Right lobe of liver (tissue), 6 donors: ENCODE measurements around the gene CTNND2. TPM values are rescaled to one million over a fixed set of nuclear protein-coding genes. Genes with fewer than 3 reads are reported as not detected.

Experiments
- ATAC-seq, 4 donors: fragments of 200-7000 bp; cut with Tn5 transposase; one replicate each; pipeline ENCODE4 v1.9.1; 2020; ENCODE audit warnings: mild to moderate bottlenecking in 4 of 4, moderate library complexity in 4 of 4
- DNase-seq, 3 donors: peaks; one replicate each; pipeline ENCODE4 v3.0.0-alpha.2; 2020
- H3K27ac ChIP-seq, 3 donors: fragments of 200-600 bp; one replicate each; pipeline ENCODE4 v1.8.0; 2022
- H3K27me3 ChIP-seq, 2 donors: fragments of 200-600 bp; one replicate each; pipeline ENCODE4 v1.8.0; 2022
- H3K36me3 ChIP-seq, 4 donors: fragments of 200-600 bp; sonication (generic) in 1 of 4; one replicate each; pipeline versions ENCODE4 v1.5.1 to v1.8.0; 2017 to 2022; ENCODE audit warnings: control low read depth in 1 of 4
- H3K4me1 ChIP-seq, 4 donors: fragments of 200-600 bp; sonication (generic) in 1 of 4; one replicate each; pipeline versions ENCODE4 v1.5.1 to v1.8.0; 2017 to 2022; ENCODE audit warnings: control low read depth in 1 of 4
- H3K4me3 ChIP-seq, 3 donors: fragments of 200-600 bp; one replicate each; pipeline ENCODE4 v1.8.0; 2022
- H3K9me3 ChIP-seq, 4 donors: fragments of 200-600 bp; sonication (generic) in 1 of 4; one replicate each; pipeline versions ENCODE4 v1.5.1 to v1.8.0; 2017 to 2022; ENCODE audit warnings: control low read depth in 1 of 4
- CTCF ChIP-seq, 4 donors: fragments of 200-600 bp in 3 of 4; fragments of 450-650 bp in 1 of 4; IDR thresholded peaks; one replicate each; pipeline versions ENCODE4 v1.5.1 to v1.8.0; 2016 to 2022; ENCODE audit warnings: antibody characterized with exemption in 4 of 4, mild to moderate bottlenecking in 2 of 4
- POLR2A ChIP-seq: fragments of 450-650 bp; IDR thresholded peaks from one replicate; pipeline ENCODE4 v1.6.1; 2017; ENCODE audit warnings: antibody characterized with exemption, mild to moderate bottlenecking
- WGBS: methylation state at CpG from one replicate; pipeline ENCODE4 v1.1.6; 2018; ENCODE audit warnings: low coverage, low lambda C conversion rate; ENCODE audit not compliant: insufficient coverage; ENCODE audit errors: missing lambda C conversion rate; 5-methylcytosine and 5-hydroxymethylcytosine counted together
- intact Hi-C, 2 donors: fragments of 100-400 bp; cut with DNase I; formaldehyde crosslinking; loops; one replicate each; pipeline versions ENCODE4 v1.11.2 to v1.14.1; 2022
- total RNA-seq, 6 experiments: library from RNA; depleted of rRNA in 2 of 6; stranded (reverse); fragments of >200 nt in 2 of 6; fragmentation: NEBNext Ultra II Directional in 3 of 6; extraction: Animal tissue kit (Norgen Biotek cat#: 25700) in 3 of 6; gene quantifications; one replicate each; pipeline versions ENCODE4 v1.1.0 to v1.2.4, GENCODE V29; 2016 to 2023
- donor health status: DM: no; HTN: yes; CAD: no.
- donor health status: DM: no; HTN: no; CAD: no.
- donor health status: DM: no; HTN: no; CAD: no.
- donor health status: DM: no; HTN: yes; CAD: no.
- donor health status: DM: no; HTN: yes; CAD: no.

Gene CTNND2
- total RNA-seq, 6 experiments from 2014 or later, result 0.06 to 1.5 (median 1.1) TPM

- Histone ChIP-seq H3K27me3 (no peaks in the 10 kb centered on the region), H3K4me3 (no peak overlapping the region), H3K36me3 (no peaks in the 10 kb centered on the region), H3K27ac (no peak overlapping the region), H3K9me3 (no peaks in the 10 kb centered on the region), H3K4me1 (no peaks in the 10 kb centered on the region)
- no peak for ATAC-seq
- DNase-seq, result no peak
- WGBS, result 71% methylated on average over 3 of the region's 5 CpGs
- TF ChIP-seq POLR2A (no peak), CTCF (IDR thresholded peaks at IDR 0.05) (no peak)
- intact Hi-C loops, result no loop called here
Observed at GRCh38 chr5:10949856-10950630, 954.2 kb downstream of the CTNND2 start.

- DNase-seq (no peak), ATAC-seq (no peak)
- Histone ChIP-seq H3K9me3 (no peaks in the 10 kb centered on the region), H3K36me3 (no peaks in the 10 kb centered on the region), H3K4me3 (no peak overlapping the region), H3K27ac (no peak overlapping the region), H3K4me1 (no peaks in the 10 kb centered on the region), H3K27me3 (no peaks in the 10 kb centered on the region)
- no peak for TF ChIP-seq CTCF (IDR thresholded peaks at IDR 0.05)
- no peak for TF ChIP-seq POLR2A
- intact Hi-C loops, result no loop called here
- 46% methylated on average over 4 of the region's 4 CpGs for WGBS
Observed at GRCh38 chr5:10946050-10946449, 958.2 kb downstream of the CTNND2 start.

GRCh38 chr5:10941900-10942299 is 962.3 kb downstream of the CTNND2 start:
- 94% methylated on average over 3 of the region's 4 CpGs for WGBS
- Histone ChIP-seq H3K9me3 (no peaks in the 10 kb centered on the region), H3K4me3 (no peak overlapping the region), H3K27ac (no peak overlapping the region), H3K4me1 (no peaks in the 10 kb centered on the region), H3K36me3 (no peaks in the 10 kb centered on the region), H3K27me3 (no peaks in the 10 kb centered on the region)
- TF ChIP-seq CTCF (IDR thresholded peaks at IDR 0.05) (no peak), POLR2A (no peak)
- intact Hi-C loops, result no loop called here
- DNase-seq, result no peak
- no peak for ATAC-seq

GRCh38 chr5:10936081-10936855 is 968.0 kb downstream of the CTNND2 start:
- Histone ChIP-seq H3K4me1 (no peaks in the 10 kb centered on the region), H3K27me3 (no peaks in the 10 kb centered on the region), H3K27ac (no peak overlapping the region), H3K36me3 (no peaks in the 10 kb centered on the region), H3K9me3 (no peaks in the 10 kb centered on the region), H3K4me3 (no peak overlapping the region)
- ATAC-seq, result no peak
- 86% methylated on average over 10 of the region's 14 CpGs for WGBS
- no peak for DNase-seq
- TF ChIP-seq CTCF (IDR thresholded peaks at IDR 0.05), result no peak
- no peak for TF ChIP-seq POLR2A
- intact Hi-C loops, result no loop called here
